Measurements from ENCODE around the gene FAM227B. TPM values are rescaled to one million over a fixed set of nuclear protein-coding genes. Genes with fewer than 3 reads are reported as not detected.

The FAM227B gene
- total RNA-seq, 2 donors from 2014 or later = 4.1 to 5.7 TPM

DNA sequence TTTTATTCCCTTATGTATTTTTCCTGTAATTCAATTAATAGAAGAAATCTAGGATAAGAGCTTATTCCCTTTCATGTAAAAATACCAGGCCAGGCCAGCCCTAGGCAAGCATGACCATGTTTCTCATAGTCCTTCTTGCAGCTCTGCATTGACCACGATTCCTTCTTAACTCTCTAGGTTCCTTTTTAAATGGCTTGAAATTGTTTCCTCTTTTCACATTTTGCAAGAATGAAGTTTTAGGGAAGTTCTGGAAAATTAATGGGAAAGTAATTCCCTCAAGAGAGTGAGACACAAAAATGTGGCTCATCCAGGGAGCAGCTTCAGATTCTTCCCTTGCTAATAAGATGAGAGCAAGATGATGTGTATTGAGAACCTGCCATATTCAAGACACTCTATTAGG, 314.1 kb downstream of the FAM227B start:
- Mint-ChIP-seq H3K4me3 (no peak overlapping the region), H3K27me3 (no peaks in the 10 kb centered on the region), H3K4me1 (peaks cover 24% of the 10 kb centered on the region), H3K27ac (no peak overlapping the region), H3K36me3 (ENCODE audit: low read depth) (peaks cover 21% of the 10 kb centered on the region)
- DNase-seq = no peak
- ATAC-seq = no peak
- no peaks in the 10 kb centered on the region for H3K9me3 ChIP-seq (ENCODE audit: control insufficient read depth, low read length, poor library complexity, severe bottlenecking)

GRCh38 chr15:49303003-49303402, 317.6 kb downstream of the FAM227B start:
- no peak overlapping the region for H3K27ac Mint-ChIP-seq
- H3K27me3 Mint-ChIP-seq = no peaks in the 10 kb centered on the region

DNA sequence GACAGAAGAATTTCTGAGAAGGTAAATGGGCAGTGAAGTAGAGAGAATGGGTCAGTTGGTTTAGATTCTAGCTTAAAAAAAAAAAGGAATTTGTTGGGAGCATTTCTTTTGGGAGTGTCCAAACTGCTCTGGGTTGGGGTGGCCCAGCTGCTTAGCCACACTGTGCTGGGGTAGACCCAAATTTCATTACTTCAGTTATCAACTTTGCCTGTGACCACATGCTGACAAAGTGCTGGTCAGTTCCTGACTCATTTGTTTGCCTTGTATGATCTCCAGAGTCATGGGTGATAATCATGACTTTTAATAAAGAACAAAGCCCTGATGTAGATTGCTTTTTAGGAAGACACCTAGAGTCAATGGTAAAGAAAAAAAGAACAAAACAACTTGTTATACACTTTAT, 319.1 kb downstream of the FAM227B start:
- DNase-seq = no peak
- Mint-ChIP-seq H3K4me3 (no peak overlapping the region), H3K27me3 (no peaks in the 10 kb centered on the region), H3K4me1 (peaks cover 15% of the 10 kb centered on the region), H3K27ac (no peak overlapping the region), H3K36me3 (ENCODE audit: low read depth) (peaks cover 9% of the 10 kb centered on the region)
- no peaks in the 10 kb centered on the region for H3K9me3 ChIP-seq (ENCODE audit: control insufficient read depth, low read length, poor library complexity, severe bottlenecking)
- no peak for ATAC-seq

More at GRCh38 chr15:49303003-49303402, 317.6 kb downstream of the FAM227B start:
- no peak for DNase-seq
- Mint-ChIP-seq H3K36me3 (ENCODE audit: low read depth) (peaks cover 15% of the 10 kb centered on the region), H3K4me3 (no peak overlapping the region), H3K4me1 (peaks cover 23% of the 10 kb centered on the region)
- ATAC-seq = no peak
- H3K9me3 ChIP-seq (ENCODE audit: control insufficient read depth, low read length, poor library complexity, severe bottlenecking) = no peaks in the 10 kb centered on the region

DNA sequence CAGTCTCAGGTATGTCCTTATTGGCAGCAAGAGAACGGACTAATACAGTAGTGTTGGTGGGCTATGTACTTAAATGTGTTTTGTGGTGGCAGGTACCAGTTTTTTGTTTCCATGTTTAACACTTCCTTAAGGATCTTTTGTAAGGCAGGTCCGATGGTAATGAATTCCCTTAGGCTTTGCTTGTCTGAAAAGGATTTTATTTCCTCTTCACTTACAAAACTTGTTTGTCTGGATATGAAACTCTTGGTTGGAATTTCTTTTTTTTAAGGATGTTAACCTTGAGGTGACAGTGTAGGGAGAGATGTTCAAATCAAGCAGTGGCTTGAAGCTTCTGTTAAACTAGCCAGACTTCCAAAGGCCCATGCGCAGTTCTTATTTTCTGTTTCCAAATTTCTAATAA, 319.8 kb downstream of the FAM227B start:
- ATAC-seq (no peak), DNase-seq (no peak)
- H3K27me3 Mint-ChIP-seq = no peaks in the 10 kb centered on the region
- no peak overlapping the region for H3K4me3 Mint-ChIP-seq
- H3K27ac Mint-ChIP-seq = no peak overlapping the region
- H3K36me3 Mint-ChIP-seq (ENCODE audit: low read depth) = peaks cover 9% of the 10 kb centered on the region
- H3K9me3 ChIP-seq (ENCODE audit: control insufficient read depth, low read length, poor library complexity, severe bottlenecking) = no peaks in the 10 kb centered on the region
- peaks cover 13% of the 10 kb centered on the region for H3K4me1 Mint-ChIP-seq

DNA sequence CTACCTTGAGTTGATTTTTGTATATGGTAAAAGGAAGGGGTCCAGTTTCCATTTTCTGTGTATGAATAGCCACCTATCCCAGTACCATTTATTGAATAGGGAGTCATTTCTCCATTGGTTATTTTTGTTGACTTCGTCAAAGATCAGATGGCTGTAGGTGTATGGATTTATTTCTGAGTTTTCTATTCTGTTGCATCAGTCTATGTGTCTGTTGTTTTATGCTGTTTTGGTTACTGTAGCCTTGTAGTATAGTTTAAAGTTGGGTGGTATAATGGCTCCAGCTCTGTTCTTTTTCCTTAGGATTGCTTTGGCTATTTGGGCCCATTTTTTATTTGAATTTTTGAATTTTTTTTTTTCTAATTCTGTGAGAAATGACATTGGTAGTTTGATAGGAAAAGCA, 323.0 kb downstream of the FAM227B start:
- no peak for ATAC-seq
- no peak for DNase-seq
- H3K4me1 Mint-ChIP-seq = peaks cover 9% of the 10 kb centered on the region
- peaks cover 8% of the 10 kb centered on the region for H3K36me3 Mint-ChIP-seq (ENCODE audit: low read depth)
- no peaks in the 10 kb centered on the region for H3K9me3 ChIP-seq (ENCODE audit: control insufficient read depth, low read length, poor library complexity, severe bottlenecking)
- no peak overlapping the region for H3K4me3 Mint-ChIP-seq
- no peaks in the 10 kb centered on the region for H3K27me3 Mint-ChIP-seq
- H3K27ac Mint-ChIP-seq = no peak overlapping the region

DNA sequence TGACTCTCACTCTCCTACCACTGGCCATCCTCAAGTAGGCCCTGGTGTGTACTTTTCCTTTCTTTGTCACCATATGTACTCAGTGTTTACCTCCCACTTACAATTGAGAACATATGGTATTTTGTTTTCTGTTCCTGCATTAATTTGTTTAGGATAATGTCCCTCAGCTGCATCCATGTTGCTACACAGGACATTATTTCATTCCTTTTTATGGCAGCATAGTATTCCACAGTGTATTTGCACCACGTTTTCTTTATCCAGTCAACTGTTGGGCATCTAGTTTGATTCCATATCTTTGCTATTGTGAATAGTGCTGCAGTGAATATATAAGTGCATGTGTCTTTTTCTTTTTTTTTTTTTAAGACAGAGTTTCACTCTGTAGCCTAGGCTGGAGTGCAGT, 324.4 kb downstream of the FAM227B start:
- no peak overlapping the region for H3K27ac Mint-ChIP-seq
- DNase-seq (no peak), ATAC-seq (no peak)
- no peak overlapping the region for H3K4me3 Mint-ChIP-seq
- H3K27me3 Mint-ChIP-seq = no peaks in the 10 kb centered on the region
- peaks cover 8% of the 10 kb centered on the region for H3K36me3 Mint-ChIP-seq (ENCODE audit: low read depth)
- no peaks in the 10 kb centered on the region for H3K9me3 ChIP-seq (ENCODE audit: control insufficient read depth, low read length, poor library complexity, severe bottlenecking)
- peaks cover 9% of the 10 kb centered on the region for H3K4me1 Mint-ChIP-seq

DNA sequence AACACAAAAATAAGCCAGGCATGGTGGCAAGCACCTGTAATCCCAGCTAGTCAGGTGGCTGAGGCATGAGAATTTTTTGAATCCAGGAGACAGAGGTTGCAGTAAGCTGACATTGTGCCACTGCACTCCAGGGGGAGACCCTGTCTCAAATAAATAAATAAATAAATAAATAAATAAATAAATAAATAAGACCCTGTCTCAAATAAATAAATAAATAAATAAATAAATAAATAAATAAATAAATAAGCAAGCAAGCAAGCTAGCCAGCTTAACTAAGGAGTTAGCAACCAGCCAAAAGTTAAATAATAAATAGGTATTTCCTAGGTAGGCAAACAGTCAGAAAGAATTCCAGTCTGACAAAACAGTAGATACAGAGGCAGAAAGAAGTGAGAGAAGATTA, 326.7 kb downstream of the FAM227B start:
- Mint-ChIP-seq H3K27ac (no peak overlapping the region), H3K36me3 (ENCODE audit: low read depth) (peaks cover 5% of the 10 kb centered on the region), H3K4me3 (no peak overlapping the region), H3K4me1 (peaks cover 6% of the 10 kb centered on the region), H3K27me3 (no peaks in the 10 kb centered on the region)
- DNase-seq (no peak), ATAC-seq (no peak)
- no peaks in the 10 kb centered on the region for H3K9me3 ChIP-seq (ENCODE audit: control insufficient read depth, low read length, poor library complexity, severe bottlenecking)

- H3K9me3 ChIP-seq (ENCODE audit: control insufficient read depth, low read length, poor library complexity, severe bottlenecking) = no peaks in the 10 kb centered on the region
- H3K4me3 Mint-ChIP-seq = no peak overlapping the region
- H3K4me1 Mint-ChIP-seq = no peaks in the 10 kb centered on the region
- peaks cover 13% of the 10 kb centered on the region for H3K36me3 Mint-ChIP-seq (ENCODE audit: low read depth)
- ATAC-seq (no peak), DNase-seq (no peak)
- H3K27me3 Mint-ChIP-seq = no peaks in the 10 kb centered on the region
- no peak overlapping the region for H3K27ac Mint-ChIP-seq
These were observed 330.4 kb downstream of the FAM227B start for GRCh38 chr15:49290191-49290590.

DNA sequence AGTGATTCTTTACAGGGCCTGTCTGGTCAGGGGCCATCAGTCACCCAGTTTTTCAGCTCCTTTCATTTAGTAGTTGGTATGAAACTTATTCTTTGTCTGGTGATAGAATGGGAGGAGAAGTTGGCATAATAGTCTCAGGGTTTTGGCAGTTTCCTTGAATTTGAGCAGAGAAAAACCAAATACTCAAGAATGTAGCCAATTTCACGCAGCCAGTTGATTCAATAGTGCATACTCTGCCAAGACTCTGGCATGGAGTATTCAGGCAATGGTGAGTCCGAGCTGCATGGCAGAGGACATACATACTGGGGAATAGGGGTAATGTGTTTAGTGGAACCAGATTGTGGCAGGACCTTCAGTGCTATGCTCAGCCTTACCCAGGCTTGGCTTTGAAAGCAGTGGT, 332.2 kb downstream of the FAM227B start:
- H3K4me3 Mint-ChIP-seq = no peak overlapping the region
- no peak overlapping the region for H3K27ac Mint-ChIP-seq
- ATAC-seq (no peak), DNase-seq (no peak)
- no peaks in the 10 kb centered on the region for H3K9me3 ChIP-seq (ENCODE audit: control insufficient read depth, low read length, poor library complexity, severe bottlenecking)
- peaks cover 17% of the 10 kb centered on the region for H3K36me3 Mint-ChIP-seq (ENCODE audit: low read depth)
- no peaks in the 10 kb centered on the region for H3K4me1 Mint-ChIP-seq
- H3K27me3 Mint-ChIP-seq = no peaks in the 10 kb centered on the region

DNA sequence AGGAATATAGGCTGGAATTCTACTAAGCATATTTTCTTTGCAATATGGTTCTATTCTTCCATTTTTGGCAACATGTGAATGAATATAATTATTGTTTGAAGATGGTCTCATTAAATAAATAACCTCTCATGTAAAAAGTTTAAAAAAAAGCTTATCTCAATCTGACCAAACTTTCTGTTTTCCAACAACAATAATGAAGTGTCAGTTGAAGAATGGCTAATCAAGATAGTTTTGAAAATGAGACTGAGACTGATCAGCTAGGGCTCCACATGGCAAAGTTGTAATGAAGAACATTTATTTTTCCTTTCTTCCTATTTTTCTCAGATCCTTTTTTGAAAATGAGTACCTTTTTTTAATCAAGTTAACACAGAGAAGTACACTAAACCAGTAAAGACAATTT, 333.1 kb downstream of the FAM227B start:
- H3K9me3 ChIP-seq (ENCODE audit: control insufficient read depth, low read length, poor library complexity, severe bottlenecking) = no peaks in the 10 kb centered on the region
- H3K4me1 Mint-ChIP-seq = no peaks in the 10 kb centered on the region
- H3K4me3 Mint-ChIP-seq = no peak overlapping the region
- H3K36me3 Mint-ChIP-seq (ENCODE audit: low read depth) = peaks cover 19% of the 10 kb centered on the region
- H3K27ac Mint-ChIP-seq = no peak overlapping the region
- ATAC-seq = no peak
- no peak for DNase-seq
- no peaks in the 10 kb centered on the region for H3K27me3 Mint-ChIP-seq

GRCh38 chr15:49286649-49287404, 333.8 kb downstream of the FAM227B start:
- Mint-ChIP-seq H3K36me3 (ENCODE audit: low read depth) (peaks cover 22% of the 10 kb centered on the region), H3K4me3 (no peak overlapping the region), H3K27ac (no peak overlapping the region), H3K4me1 (no peaks in the 10 kb centered on the region), H3K27me3 (no peaks in the 10 kb centered on the region)
- H3K9me3 ChIP-seq (ENCODE audit: control insufficient read depth, low read length, poor library complexity, severe bottlenecking) = no peaks in the 10 kb centered on the region
- ATAC-seq (no peak), DNase-seq (no peak)

DNA sequence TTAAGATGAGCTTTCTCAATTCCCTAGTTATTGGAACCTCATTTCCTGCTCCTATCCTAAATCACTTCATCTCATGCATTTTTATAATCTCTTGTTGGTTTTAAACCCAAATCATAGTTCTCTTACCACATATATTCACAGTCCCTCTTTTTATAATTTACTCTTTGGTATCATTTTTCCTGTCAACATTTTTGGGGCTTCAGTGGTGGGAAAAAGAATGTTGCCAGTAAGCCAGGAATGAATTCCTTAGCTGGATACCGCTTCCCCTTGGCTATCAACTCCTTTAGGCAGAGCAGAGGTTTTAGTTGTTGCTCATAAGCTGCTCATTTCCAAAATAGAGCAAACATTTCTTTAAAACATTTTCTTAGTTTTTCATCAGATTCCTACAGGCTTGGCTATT, 338.3 kb downstream of the FAM227B start:
- Mint-ChIP-seq H3K4me3 (no peak overlapping the region), H3K36me3 (ENCODE audit: low read depth) (peaks cover 27% of the 10 kb centered on the region)

GRCh38 chr15:49279521-49280456, 340.8 kb downstream of the FAM227B start:
- no peaks in the 10 kb centered on the region for H3K9me3 ChIP-seq (ENCODE audit: control insufficient read depth, low read length, poor library complexity, severe bottlenecking)
- no peaks in the 10 kb centered on the region for H3K4me1 Mint-ChIP-seq
- ATAC-seq = no peak
- DNase-seq = no peak
- H3K27ac Mint-ChIP-seq = no peak overlapping the region
- H3K27me3 Mint-ChIP-seq = no peaks in the 10 kb centered on the region
- peaks cover 16% of the 10 kb centered on the region for H3K36me3 Mint-ChIP-seq (ENCODE audit: low read depth)
- H3K4me3 Mint-ChIP-seq = no peak overlapping the region

More for the DNA sequence above, 338.3 kb downstream of the FAM227B start:
- no peak for ATAC-seq
- no peak for DNase-seq
- H3K27me3 Mint-ChIP-seq = no peaks in the 10 kb centered on the region
- H3K9me3 ChIP-seq (ENCODE audit: control insufficient read depth, low read length, poor library complexity, severe bottlenecking) = no peaks in the 10 kb centered on the region
- H3K4me1 Mint-ChIP-seq = no peaks in the 10 kb centered on the region
- H3K27ac Mint-ChIP-seq = no peak overlapping the region
